ENCODE data around the gene CD44.
A peak's percentile ranks its signal among the peaks of the same experiment; 100 is the strongest.
"Not testable (repeated sequence)": the region's sequence is repeated elsewhere in the genome, so short reads cannot be mapped to it uniquely, and the experiment has no call there.

Gene CD44

DNA sequence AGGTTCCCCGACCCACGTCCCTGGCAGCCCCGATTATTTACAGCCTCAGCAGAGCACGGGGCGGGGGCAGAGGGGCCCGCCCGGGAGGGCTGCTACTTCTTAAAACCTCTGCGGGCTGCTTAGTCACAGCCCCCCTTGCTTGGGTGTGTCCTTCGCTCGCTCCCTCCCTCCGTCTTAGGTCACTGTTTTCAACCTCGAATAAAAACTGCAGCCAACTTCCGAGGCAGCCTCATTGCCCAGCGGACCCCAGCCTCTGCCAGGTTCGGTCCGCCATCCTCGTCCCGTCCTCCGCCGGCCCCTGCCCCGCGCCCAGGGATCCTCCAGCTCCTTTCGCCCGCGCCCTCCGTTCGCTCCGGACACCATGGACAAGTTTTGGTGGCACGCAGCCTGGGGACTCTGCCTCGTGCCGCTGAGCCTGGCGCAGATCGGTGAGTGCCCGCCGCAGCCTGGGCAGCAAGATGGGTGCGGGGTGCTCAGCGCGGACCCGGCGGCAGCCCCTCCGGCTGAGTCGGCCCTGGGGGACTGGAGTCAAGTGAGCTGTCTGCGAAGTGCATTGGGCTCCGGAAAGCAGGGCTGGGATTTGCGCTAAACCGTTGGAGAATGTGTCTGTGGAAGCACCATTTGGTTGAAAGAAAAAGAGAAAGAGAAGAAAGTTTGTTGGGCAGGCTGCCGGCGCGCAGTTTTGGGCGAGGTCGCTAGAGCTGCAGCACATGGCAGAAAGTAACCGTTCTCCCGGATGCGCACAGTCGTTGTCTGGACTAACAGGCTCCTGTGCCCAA is at the start of gene CD44:
TSS of gene CD44 (plus strand) at position 229 of the 779 bp plus-strand sequence. CDS start at position 362, 133 bp downstream.
- DNase-seq, result peak; percentile 80

- DNase-seq, result peak; percentile 77
Observed at GRCh38 chr11:35089666-35090065, 49.3 kb upstream of the CD44 start.

- peak; percentile 77 for DNase-seq
Observed at GRCh38 chr11:35090125-35090524, 48.8 kb upstream of the CD44 start.

GRCh38 chr11:35090991-35091390 is 48.0 kb upstream of the CD44 start:
- DNase-seq, result not testable (repeated sequence)

GRCh38 chr11:35096723-35097122 is 42.2 kb upstream of the CD44 start:
- no peak for DNase-seq

DNA sequence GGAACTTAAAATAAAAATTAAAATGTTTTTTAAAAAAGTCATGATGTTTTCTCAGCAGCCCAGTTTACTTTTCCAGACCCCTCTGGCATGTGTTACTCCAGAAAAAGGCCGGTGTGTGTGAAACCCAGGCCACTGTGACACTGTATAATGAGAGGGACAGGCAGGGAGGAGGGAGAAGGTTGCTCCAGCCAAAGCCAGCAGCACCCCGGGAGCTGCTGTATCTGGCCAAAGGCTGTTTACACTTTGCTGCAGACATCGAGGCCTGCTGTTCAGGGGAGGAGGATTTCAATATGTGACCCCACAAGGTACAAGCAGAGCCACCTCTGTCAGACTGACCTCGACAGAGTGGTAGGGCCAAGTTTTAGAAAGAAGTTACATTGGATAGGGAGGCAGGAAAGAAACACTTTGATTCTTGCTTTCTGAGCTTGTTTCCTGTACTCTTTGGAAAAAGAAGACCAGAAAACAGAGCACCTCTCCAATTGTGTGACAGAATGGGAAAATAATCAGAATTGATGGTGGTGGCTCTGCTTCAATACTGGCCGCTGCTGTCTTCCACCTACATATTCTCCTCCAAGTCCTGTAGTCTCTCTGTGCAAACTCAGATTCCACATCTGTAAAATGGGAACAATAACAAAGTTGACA is 41.0 kb upstream of the CD44 start:
- no peak for DNase-seq

GRCh38 chr11:35098855-35099254 is 40.1 kb upstream of the CD44 start:
- DNase-seq, result no peak

DNA sequence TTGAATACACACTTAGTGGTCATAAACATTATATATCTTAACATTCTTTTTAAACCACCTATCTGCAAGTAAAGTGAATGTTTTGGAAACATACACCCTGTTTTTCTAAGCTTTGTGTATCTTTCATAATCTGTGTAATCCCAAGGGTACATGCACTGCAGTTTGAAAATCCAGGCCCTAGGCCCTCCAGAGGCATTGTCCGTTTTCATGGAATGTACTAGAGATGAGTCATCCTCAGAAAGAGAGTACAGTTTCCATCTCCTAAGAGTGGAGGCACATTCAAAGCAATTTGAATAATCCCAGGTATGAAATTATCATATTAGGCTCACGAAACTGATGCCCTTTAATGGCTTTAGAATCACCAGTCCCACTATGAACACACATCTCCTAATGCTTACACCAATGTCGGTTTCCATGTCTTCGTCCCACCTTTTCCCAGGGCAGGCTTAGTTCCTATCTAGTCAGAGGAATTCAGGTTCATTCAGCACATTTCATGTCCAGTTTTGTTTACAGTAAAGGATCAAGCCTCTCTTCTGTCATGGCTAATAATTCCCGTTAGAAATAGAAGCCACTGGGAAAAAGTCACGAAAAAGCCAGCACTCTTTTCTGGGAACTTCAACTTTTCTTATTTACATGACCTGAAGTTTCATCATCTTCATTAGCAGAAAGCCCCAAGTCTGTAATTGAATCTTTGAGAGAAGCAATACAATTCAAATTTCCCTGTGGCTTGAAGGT is 39.5 kb upstream of the CD44 start:
- DNase-seq, result peak; percentile 84

DNA sequence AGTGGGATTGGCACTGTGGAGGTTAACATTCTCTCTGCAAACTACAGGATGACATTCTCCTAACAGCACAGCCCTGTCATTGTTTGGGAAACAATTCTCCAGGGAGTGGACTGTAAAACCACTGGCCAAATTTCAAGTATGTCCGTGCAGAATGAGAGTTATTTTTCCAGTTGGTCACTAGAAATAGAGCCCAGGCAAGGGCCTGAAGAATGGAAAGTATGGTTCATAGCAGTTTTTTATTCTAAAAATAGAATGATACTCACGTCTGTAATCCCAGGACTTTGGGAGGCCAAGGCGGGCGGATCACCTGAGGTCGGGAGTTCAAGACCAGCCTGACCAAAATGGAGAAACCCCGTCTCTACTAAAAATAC is 39.0 kb upstream of the CD44 start:
- peak; percentile 86 for DNase-seq

DNA sequence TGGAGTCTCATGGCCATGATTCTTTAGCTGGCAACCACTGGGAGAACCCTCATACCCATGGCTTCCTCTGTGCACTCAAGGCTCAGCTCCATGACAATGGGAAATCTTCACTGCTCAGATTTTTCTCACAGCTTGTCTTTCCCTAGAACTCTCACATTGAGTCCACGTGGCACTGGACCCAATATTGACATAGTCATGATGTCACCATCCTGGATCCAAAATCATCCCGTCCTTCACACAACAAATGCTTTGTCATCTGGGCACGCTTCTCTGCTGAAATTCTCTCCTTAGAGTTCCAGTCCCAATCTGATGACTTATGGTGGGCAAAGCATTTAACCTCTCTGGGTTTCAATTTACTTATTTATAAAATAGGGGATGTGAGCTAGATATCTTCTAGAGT is 37.7 kb upstream of the CD44 start:
- DNase-seq, result no peak

GRCh38 chr11:35102267-35102666 is 36.7 kb upstream of the CD44 start:
- no peak for DNase-seq

DNA sequence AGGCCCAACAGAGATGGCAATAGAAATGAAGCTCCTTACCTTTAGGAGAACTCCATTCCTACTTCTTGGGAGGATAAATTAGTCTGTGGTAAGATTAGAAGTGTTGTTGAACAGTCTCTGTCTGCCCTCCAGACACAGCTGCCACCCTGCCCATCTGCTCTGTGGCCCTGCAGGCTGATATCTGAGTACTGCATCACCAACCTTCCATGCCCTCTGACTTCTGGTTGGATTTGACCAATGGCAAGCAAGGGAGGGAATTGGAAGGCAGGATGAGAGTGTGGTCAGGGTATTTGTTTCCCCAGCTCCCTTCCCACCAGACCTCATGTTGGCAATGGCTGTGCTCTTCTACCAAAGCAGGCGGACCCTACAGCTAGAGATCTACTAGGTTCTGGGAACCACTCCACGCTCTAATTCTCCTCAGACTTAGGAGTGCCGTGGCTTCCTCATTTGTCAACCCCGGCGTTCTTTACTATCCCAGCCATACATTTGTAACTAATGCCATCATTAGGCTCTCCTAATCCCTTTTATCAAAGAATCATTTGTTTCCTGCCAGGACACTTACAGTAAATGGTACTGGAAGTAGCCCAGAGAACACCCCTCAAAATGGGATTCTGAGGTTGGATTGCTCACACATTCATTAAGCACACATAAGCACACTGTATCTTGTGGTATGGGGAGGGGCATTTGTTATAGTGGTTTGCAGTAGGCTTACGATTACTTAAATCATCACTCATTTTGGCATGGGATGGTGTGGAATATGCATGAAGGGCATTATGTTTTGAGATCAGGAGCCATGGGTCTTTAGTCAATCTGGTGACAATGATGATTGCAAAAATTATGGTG is 35.4 kb upstream of the CD44 start:
- DNase-seq, result peak; percentile 80

GRCh38 chr11:35104655-35105054 is 34.3 kb upstream of the CD44 start:
- no peak for DNase-seq

DNA sequence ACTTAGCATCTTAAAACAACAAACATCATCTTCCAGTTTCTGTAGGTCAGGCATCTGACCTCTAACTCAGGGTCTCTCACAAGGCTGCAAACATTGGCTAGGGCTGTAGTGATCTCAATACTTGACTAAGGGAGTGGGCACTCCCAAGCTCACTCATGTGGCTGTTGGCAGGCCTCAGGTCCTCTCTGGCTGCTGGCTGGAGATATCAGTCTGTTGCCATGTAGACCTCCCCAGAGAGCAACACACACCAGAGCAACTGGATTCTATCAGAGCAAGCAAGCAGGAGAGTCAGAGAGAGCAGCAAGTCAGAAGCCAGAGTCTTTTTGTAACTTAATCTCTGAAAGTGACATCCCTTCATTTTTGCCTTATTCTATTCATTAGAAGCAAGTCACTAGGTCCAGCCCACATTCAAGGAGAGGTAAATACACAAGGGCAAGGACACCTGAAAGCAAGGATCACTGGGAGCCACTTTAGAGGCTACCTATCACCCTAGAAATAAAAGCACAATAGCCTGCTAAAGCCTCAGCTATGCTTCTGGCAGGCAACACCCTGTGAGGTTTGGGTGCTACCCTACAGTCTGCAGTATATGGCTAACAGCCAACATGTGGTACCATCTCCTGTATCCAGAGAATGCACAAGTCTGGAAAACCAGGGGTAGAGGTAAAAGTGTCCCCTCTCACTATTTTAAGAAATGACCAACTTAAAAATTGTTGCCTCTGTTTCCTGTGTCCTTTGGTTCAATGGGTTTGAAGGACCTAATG is 33.5 kb upstream of the CD44 start:
- no peak for DNase-seq

- DNase-seq, result no peak
Observed at GRCh38 chr11:35106595-35106994, 32.4 kb upstream of the CD44 start.

GRCh38 chr11:35107861-35108260 is 31.1 kb upstream of the CD44 start:
- no peak for DNase-seq

DNA sequence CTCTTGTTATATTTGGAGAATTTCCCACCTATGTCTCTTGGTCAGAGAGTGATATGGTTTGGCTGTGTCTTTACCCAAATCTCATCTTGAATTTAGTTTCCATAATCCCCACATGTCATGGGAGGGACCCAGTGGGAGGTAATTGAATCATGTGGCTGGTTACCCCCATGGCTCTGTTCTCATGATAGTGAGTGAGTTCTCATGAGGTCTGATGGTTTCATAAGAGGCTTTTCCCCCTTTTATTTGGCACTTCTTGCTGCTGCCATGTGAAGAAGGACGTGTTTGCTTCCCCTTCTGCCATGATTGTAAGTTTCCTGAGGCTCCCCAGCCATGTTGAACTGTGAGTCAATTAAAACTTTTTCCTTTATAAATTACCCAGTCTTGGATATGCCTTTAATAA is 30.6 kb upstream of the CD44 start:
- DNase-seq, result not testable (repeated sequence)

DNA sequence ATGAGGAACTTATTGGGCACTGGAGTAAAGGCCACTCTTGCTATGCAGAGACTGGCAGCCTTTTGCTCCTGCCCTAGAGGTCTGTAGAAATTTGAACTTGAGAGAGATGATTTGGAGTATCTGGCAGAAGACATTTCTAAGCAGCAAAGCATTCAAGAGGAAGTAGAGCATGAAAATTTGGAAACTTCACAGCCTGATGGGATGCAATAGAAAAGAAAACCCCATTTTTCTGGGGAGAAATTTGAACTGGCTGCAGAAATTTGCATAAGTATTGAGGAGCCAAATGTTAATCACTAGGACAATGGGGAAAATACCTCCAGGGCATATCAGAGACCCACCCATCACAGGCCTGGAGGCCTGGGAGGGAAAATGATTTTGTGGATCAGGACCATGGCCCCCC is 29.9 kb upstream of the CD44 start:
- DNase-seq, result no peak

DNA sequence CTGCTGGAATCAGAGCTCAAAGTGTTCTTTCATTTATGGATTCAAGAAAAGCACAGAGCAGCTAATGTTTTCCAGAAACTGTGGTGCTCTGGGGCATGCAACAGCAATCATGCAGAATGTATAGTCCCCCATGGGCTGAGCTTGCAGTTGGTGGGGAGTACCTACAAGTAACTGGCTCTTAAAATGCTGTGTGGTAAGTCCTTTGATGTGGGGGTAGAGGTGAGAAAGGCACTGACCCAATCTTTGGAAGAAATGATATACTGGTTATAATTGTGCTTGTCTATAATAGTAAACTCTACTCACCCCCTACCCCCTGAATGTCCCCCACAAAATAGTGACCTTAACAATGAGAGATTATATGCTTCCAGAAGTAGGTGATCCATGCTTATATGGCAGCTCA is 29.1 kb upstream of the CD44 start:
- no peak for DNase-seq

DNA sequence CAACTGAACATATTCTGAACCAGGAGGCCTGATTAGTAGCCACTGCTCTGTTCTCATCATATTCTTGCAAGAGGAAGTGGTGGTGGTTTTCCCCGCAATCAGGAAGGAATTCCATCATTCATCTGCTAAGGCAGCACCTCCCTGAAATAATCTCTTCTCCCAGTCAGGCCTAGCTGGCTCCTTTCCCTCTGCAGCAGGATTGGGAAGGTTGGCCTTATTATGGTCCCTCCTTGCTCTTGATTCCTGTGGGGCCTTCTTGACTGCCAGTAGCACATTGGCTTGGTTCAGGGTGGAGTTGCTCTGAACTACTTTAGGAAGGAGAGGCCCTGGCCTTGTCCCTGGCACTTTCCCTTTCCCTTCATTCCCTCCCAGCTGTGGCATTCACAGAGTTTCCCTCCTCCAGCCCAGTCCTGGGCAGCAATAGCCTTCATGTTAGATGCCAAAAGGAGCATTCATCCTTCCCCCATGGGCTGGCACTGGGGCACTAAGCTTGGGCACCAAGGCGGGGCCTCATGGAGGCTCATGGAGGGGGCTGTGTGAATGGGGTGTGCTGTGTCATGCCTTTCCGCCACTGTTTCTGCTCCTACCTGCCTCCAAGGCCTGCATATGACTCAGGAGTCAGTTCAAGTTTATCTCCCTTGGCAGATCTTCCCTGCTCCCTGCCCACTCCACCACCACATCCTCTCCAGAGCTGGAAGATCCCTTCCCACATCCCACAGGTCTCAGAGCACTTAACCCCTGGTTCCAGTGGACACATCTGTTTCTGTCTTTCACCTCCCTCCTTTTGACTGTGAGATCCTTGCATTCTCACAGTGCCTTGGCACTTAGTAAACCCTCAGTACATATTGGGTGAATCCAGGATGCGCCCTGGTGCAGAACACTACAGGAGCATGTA is 27.6 kb upstream of the CD44 start:
- DNase-seq, result peak; percentile 95

All from fibroblast of upper back skin (primary cell).